Activated CD8-positive, alpha-beta memory T cell treated with anti-CD3 and anti-CD28 coated beads for 48 hours (primary cell): ENCODE results near the gene AQP3.
"Not testable (repeated sequence)": the region's sequence is repeated elsewhere in the genome, so short reads cannot be mapped to it uniquely, and the experiment has no call there.

Experiments used
- DNase-seq, 3 experiments: peaks; one replicate each; pipeline ENCODE4 v3.0.0-alpha.2; 2020; ENCODE audit warnings: low read depth in 2 of 3, low spot score in 2 of 3

Gene AQP3

DNA sequence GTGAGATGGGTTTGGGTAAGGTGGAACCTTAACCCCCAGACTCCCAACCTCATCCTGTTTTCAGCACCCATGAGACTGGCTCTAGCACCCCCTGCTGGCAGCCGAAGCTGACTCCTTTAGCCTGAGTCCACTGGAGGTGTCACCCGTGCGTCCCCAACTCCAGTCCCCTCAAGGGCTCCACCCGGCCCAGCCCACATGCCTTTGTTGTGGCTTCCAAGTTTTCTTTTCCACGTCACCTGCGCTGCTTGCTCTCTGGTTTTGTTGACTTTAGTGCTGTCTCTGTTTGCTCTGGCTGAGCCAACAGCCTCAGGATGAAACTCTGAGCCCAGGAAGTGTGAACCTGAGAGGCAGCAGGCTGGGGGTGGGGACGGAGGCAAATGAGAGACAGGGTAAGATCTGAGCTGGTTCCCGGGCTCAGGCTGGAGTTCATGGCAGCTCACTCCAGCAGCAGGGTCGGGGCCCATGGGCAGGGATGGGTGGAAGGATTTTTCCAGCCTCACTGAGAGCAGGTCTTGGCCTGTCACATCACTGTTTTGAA, 31.8 kb downstream of the AQP3 start:
- DNase-seq = peak; percentile 67 to 93 (median 78)

- no peak for DNase-seq
Observed at GRCh38 chr9:33414889-33415500, 32.4 kb downstream of the AQP3 start.

DNA sequence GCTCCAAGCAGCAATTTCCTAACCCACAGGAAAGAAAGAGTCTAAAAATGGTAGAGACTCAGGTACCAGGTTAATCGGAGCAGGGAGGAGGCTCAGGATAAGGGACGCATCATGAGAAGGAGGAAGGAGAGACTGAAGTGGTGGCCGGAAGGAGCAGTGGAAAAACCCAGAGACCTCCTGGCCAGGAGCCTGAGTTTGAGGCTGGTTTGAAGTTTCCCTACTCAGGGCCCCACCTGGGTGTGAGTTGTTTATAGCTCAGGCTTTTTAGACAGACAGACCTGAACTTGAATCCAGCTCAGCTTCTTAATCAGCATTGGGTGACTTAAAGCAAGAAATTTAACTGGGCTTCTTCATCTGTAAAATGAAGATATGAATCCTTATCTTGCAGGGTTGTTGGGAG, 33.1 kb downstream of the AQP3 start:
- no peak for DNase-seq

DNA sequence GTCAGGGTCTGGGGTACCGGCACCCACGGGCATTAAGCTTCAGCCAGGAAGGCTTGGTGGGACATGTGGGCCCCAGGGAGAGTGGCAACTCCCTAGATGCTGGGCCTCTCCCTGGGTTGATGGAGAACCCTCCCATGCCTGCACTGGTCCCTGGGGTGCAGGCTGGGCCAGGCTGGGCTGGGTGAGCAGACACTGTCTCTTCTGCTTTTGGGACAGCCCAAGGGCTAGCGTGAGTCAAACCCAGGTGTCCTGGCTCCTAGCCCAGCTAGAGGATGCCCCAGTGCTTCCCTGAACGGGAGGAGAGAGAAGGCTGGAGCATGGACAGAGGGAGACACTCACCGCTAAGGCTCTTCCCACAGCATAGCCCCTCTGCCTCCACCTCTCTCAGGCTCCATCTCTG, 39.3 kb downstream of the AQP3 start:
- DNase-seq = no peak

- DNase-seq = no peak
Observed at GRCh38 chr9:33407061-33407460, 40.3 kb downstream of the AQP3 start.

DNA sequence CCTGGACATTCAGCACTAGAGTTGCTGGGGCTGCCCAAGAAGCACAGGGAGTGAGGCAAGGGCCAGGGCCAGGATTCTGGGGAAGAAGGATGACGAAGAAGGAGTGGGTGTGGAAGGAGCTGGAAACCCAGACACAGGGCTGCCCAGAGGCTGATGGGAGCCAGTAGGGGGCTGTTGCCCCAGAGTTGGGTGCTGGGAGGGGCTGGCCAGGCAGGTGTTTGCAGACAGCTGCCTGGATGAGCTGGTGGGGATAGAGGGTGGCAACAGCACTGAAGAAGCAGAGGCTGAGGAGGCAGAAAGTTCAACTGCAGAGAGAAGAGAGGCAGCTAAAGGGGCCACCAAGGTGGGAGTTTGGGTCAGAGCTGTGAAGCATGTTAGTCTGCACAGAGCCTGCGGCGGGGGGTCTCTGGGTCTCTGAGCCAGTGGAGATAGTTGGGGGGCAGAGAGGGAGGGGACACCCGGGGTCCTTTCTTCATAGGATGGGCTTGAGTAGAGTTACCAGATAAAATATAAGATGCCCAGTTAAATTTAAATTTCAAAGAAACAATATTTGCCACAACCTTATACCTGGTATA, 42.5 kb downstream of the AQP3 start:
- no peak for DNase-seq

- no peak for DNase-seq
Observed at GRCh38 chr9:33403941-33404787, 43.2 kb downstream of the AQP3 start.

GRCh38 chr9:33402371-33402770, 45.0 kb downstream of the AQP3 start, which contains the start of gene AQP7:
TSS of gene AQP7 (minus strand) at chr9:33402568. CDS start at chr9:33401262, 1,306 bp downstream.
- DNase-seq = not testable (repeated sequence)

DNA sequence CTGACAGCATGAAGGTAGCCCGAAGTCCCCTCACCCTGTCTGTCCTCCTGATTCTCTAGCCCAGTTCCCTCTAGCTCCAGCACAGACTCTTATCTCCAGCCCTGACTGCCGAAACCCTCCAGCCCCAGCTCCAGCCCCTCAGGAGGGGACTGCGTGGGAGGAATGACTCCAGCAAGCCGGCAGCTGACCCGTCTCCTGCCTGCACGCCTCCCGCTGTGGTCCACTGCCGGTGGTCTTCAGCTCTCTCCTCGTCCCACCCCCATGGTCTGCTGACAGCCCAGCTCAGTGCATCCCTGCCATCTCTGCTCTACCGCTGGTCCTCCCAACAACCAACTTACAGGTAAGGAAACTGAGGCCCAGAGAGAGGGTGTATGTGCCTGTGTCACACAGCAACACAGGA, 45.6 kb downstream of the AQP3 start:
- DNase-seq = not testable (repeated sequence)

DNA sequence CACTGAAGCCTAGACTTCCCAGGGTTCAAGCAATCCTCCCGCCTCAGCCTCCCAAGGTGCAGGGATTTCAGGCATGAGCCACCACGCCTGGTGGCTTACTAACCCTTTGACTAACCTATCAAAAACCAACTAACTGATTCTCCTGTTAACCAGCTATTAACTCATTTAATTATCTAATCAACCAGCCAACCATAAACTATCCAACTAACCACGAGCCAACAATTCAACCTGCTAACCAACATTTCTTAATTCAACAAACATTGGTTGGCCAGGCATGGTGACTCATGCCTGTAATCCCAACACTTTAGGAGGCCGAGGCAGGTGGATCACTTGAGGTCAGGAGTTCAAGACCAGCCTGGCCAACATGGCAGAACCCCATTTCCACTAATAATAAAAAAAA, 48.3 kb downstream of the AQP3 start:
- DNase-seq = not testable (repeated sequence)

- DNase-seq = not testable (repeated sequence)
Observed at GRCh38 chr9:33397801-33398200, 49.6 kb downstream of the AQP3 start.

DNA sequence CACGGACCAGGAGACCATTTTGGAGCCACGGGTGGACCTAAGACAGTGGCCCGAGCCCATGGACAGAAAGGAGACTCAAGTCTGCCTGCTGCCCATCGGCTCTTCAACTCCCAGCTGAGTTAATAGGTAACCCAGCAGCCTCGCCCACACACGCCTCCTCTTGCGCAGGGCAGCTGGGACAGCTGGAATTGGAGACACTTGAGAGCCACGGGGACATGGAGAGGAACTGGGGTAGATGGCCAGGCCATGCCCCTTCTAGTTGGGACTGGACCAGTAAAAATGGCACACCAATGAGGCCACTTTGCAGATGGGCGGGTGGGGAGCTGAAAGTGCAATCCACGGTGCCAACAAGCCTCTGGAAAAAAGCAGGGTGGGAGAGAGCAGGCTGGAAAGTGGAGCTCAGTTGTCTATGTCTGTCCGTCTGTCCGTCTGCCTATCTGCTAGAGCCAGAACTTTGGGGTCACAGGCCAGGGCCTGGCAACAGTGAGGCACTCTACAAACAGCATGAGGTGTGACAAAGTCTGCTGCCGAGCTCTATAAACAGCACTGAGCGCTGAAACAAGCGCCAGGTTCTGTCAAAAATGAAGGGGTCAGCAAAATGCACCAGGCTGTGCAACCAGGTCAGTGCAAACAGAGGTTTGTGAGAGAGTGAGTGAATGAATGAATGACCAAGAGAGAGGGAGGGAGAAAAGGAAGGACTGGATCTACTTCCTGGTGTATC, 52.1 kb downstream of the AQP3 start:
- DNase-seq = not testable (repeated sequence)

DNA sequence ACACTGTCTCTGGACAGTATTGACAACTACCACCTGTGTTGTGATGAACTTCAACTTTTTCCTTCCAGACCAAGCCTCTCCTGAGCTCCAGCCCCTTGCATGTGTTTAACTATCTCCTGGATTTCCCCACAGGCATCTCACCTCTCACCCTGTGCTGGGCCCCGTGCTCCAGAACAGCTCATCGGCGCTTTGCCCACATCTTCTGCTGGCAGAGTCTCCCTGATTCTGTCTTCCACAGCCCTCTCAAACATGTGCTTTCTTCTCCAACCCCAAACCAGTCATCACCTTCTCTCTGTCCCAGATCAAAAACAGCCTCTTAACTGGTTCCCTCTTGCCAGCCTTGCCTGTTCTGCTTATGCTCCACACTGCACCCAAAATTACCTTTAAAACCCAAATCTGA, 53.4 kb downstream of the AQP3 start:
- not testable (repeated sequence) for DNase-seq

DNA sequence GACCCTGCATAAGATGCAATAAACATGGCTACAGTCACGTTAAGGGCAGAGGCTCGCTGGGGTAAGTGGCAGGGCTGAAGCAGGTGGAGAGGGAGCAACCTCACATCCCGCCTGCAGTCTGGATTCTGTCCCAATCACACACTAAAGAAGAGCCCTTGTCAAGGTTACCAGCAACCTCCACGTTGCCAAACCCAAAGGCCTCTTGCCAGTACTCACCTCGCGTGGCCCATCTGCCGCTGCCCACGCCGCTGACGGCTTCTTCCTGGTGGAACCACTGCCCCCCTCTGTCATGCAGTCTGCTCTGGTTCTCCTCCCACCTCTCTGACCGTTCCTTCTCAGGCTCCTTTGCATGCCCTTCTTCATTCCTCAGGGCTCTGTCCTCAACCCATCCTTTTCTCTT, 53.8 kb downstream of the AQP3 start:
- DNase-seq = no peak

DNA sequence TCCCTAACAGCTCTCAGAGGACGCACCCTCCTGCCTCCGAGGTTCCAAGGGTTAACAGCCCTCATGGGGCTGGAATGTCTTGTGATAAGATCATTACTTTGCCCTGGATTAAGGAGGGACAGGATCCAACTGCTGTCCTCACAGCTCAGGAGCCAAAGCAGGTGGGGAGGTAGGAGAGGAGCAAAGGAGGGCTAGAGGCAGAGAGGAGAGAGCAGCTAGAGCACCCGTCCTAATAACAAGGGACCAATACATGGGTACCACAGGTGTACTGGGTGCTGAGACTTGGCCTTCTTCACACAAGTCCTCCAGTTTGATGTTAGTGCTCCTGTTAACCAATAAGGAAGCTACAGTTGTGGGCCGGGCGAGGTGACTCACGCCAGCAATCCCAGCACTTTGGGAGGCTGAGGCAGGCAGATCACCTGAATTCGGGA, 54.8 kb downstream of the AQP3 start:
- DNase-seq = not testable (repeated sequence)
